Measurements from ENCODE around the gene STRN4. TPM values are rescaled to one million over a fixed set of nuclear protein-coding genes. Genes with fewer than 3 reads are reported as not detected.

STRN4 gene
- total RNA-seq, 1 donor from 2014 or later = 138 TPM

DNA sequence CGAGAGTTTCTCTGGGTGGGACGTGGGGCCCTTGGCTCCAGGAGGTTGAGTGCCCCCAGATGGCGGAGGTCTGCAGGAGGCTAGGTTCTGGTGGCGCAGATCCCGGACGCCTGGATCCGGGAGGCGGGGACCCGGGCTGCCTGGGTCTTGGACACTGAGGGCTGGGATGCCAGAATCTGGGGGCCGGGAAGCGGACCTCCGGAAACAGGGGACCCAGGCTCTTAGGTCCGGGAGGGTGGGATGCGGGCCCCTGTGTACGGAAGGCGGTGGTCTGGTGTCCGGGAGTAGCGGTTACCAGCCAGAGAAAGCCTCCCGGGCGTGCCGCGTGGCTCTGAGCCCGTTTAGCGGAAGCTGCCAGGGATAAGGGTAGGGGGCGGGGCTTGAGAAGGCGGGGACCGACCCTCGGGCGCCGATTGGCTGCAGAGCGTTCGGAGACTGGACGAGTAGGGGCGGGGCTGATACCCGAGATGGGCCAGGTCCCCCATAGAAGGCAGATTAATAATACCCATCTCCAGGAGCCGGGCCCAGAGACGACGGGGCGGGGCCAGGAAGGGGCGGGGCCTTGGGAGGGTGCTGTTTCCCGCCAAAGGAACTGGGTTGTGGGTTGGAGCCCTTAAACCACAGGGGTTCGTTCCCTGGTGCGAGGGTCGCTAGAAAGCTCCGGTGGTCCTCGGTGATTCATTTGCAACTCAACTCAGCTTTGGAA lies 42.2 kb upstream of the STRN4 start, which contains the start of gene SLC1A5:
Gene SLC1A5, minus strand, starts transcription at position 333 of the 706 bp plus-strand sequence. CDS start 629 bp downstream, outside the sequence.
- DNase-seq (ENCODE audit: low read depth, low spot score) = peak; percentile 99
- peaks cover 50% of the 10 kb centered on the region for H3K4me1 Mint-ChIP-seq
- peaks cover 3% of the 10 kb centered on the region for H3K27me3 Mint-ChIP-seq (ENCODE audit: low read depth)
- H3K4me3 Mint-ChIP-seq = peak within 1 kb of the TSS; percentile 99
- peaks cover 6% of the 10 kb centered on the region for H3K36me3 Mint-ChIP-seq (ENCODE audit: low read depth)
- no peaks in the 10 kb centered on the region for H3K9me3 Mint-ChIP-seq
- peak within 1 kb of the TSS; percentile 94 for H3K27ac Mint-ChIP-seq (ENCODE audit: unreplicated experiment)
- no peak for TF ChIP-seq CTCF (conservative IDR thresholded peaks at IDR 0.05)

- H3K27me3 Mint-ChIP-seq (ENCODE audit: low read depth) = peaks cover 3% of the 10 kb centered on the region
- H3K9me3 Mint-ChIP-seq = no peaks in the 10 kb centered on the region
- H3K27ac Mint-ChIP-seq (ENCODE audit: unreplicated experiment) = peak overlapping the region; percentile 98
- TF ChIP-seq CTCF (conservative IDR thresholded peaks at IDR 0.05) = no peak
- DNase-seq (ENCODE audit: low read depth, low spot score) = peak; percentile 52
- peaks cover 10% of the 10 kb centered on the region for H3K36me3 Mint-ChIP-seq (ENCODE audit: low read depth)
- H3K4me3 Mint-ChIP-seq = peak overlapping the region; percentile 99
- peaks cover 54% of the 10 kb centered on the region for H3K4me1 Mint-ChIP-seq
Measured at GRCh38 chr19:46787331-46788261, 41.3 kb upstream of the STRN4 start.

DNA sequence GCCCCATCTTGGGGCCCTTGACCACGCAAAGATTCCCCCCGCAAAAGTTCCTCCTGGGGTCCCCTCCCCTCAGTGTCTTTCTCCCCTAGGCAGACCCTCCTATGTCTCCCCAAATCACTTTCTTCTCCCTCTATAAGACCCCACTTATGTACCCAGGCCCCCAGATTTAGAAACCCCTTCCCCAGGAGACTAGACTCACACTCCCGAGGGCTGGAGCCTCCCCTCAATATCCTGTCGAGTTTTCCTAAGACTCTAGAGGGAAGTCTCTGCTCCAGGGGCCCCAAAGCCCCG lies 40.7 kb upstream of the STRN4 start:
- H3K9me3 Mint-ChIP-seq = no peaks in the 10 kb centered on the region
- H3K4me1 Mint-ChIP-seq = peaks cover 52% of the 10 kb centered on the region
- H3K4me3 Mint-ChIP-seq = peak overlapping the region; percentile 99
- peaks cover 3% of the 10 kb centered on the region for H3K27me3 Mint-ChIP-seq (ENCODE audit: low read depth)
- peak overlapping the region; percentile 98 for H3K27ac Mint-ChIP-seq (ENCODE audit: unreplicated experiment)
- peaks cover 11% of the 10 kb centered on the region for H3K36me3 Mint-ChIP-seq (ENCODE audit: low read depth)
- no peak for DNase-seq (ENCODE audit: low read depth, low spot score)
- no peak for TF ChIP-seq CTCF (conservative IDR thresholded peaks at IDR 0.05)

DNA sequence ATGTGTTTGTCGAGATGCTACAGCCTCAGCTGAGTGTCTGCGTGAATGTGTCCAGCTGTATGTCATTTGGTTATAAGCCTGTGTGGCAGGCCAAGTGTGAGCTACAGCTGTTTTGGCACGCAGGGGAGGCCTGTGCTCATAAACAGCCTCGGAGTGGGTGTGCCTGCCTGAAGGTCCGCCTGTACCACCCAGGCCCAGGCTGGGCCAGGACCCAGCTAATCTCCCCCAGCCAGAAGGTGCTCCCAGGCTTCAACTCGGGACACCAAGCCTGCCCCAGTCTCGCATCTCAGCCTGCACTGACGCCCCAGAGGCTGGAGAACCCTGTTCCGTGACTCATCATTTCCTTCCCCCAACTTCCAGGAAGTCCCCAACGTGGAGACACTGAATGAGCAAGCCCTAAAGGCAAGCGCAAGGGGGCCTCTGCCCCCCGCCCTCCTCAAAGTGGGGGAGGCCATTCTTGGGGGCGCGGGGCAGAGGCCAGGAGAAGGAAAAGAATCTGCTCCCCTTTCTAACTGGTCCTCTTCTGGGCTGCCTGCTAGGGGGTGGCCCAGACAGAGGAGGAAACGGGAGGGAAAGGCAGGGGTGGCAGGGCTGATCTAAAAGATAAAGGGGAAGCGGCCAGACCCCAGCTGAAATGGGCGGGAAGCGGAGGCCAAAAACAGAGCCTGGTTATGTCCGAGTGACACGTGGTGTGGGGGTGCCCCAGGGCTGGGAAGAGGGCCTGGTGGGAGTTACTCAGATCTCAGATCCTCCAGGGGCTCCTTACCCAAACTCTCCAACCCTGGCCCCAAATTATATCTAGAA lies 40.2 kb upstream of the STRN4 start:
- Mint-ChIP-seq H3K27me3 (ENCODE audit: low read depth) (peaks cover 3% of the 10 kb centered on the region), H3K4me1 (peaks cover 49% of the 10 kb centered on the region), H3K4me3 (peak overlapping the region; percentile 99), H3K9me3 (no peaks in the 10 kb centered on the region), H3K27ac (ENCODE audit: unreplicated experiment) (peak overlapping the region; percentile 98), H3K36me3 (ENCODE audit: low read depth) (peaks cover 13% of the 10 kb centered on the region)
- DNase-seq (ENCODE audit: low read depth, low spot score) = peak; percentile 40
- no peak for TF ChIP-seq CTCF (conservative IDR thresholded peaks at IDR 0.05)

- Mint-ChIP-seq H3K4me3 (peak overlapping the region; percentile 99), H3K27ac (ENCODE audit: unreplicated experiment) (peak overlapping the region; percentile 98), H3K9me3 (no peaks in the 10 kb centered on the region), H3K27me3 (ENCODE audit: low read depth) (peaks cover 3% of the 10 kb centered on the region), H3K36me3 (ENCODE audit: low read depth) (peaks cover 13% of the 10 kb centered on the region), H3K4me1 (peaks cover 49% of the 10 kb centered on the region)
- TF ChIP-seq CTCF (conservative IDR thresholded peaks at IDR 0.05) = no peak
- no peak for DNase-seq (ENCODE audit: low read depth, low spot score)
Measured at GRCh38 chr19:46785980-46786235, 39.7 kb upstream of the STRN4 start.
